ENCODE measurements around the gene PLEKHO2. TPM values are rescaled to one million over a fixed set of nuclear protein-coding genes. Genes with fewer than 3 reads are reported as not detected.

PLEKHO2 gene, protein sequence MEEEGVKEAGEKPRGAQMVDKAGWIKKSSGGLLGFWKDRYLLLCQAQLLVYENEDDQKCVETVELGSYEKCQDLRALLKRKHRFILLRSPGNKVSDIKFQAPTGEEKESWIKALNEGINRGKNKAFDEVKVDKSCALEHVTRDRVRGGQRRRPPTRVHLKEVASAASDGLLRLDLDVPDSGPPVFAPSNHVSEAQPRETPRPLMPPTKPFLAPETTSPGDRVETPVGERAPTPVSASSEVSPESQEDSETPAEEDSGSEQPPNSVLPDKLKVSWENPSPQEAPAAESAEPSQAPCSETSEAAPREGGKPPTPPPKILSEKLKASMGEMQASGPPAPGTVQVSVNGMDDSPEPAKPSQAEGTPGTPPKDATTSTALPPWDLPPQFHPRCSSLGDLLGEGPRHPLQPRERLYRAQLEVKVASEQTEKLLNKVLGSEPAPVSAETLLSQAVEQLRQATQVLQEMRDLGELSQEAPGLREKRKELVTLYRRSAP
- 5.1 to 6.1 TPM (median 5.9 TPM) in 5 replicates for total RNA-seq (2022; extraction: Qiagen RNA extraction; ENCODE audit: low read depth)

DNA sequence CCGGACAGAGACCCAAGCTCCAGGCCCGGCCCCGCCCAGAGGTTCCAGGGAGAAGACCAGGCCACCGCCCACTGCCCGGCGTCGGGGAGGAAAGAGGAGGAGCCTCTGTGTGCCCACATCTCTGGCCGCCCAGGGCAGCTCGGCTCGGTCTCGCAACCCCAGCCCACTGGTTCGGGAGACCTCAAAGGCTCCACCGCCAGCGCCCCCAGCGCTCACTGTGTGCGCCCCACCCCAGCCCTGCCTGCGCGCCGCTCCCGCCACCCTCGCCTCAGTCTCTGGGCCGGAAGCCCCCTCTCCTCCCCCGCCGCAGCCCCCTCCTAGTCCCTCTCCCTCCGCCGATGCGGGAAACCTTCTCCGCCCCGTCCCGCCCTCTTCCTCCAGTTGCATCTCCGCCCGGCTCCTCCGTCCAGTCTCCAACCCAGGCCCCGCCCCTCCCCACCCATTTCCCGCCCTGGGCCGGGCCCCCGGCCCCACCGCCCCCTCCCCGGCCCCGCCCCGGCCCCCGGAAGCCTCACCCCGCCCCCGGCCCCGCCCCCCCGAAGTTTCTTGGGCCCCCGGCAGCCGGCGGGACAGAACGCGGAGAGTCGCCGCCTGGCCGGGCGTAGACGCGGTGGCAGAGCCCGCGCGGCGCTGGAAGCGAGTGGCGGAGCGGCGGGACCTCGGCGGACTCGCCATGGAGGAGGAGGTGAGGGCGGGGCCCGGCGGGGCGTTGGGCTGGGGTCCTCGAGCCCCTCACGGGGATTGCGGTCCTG is at the start of gene PLEKHO2:
PLEKHO2 (plus strand) TSS at position 572 of the 752 bp plus-strand sequence; CDS start at position 674, 102 bp downstream.

DNA sequence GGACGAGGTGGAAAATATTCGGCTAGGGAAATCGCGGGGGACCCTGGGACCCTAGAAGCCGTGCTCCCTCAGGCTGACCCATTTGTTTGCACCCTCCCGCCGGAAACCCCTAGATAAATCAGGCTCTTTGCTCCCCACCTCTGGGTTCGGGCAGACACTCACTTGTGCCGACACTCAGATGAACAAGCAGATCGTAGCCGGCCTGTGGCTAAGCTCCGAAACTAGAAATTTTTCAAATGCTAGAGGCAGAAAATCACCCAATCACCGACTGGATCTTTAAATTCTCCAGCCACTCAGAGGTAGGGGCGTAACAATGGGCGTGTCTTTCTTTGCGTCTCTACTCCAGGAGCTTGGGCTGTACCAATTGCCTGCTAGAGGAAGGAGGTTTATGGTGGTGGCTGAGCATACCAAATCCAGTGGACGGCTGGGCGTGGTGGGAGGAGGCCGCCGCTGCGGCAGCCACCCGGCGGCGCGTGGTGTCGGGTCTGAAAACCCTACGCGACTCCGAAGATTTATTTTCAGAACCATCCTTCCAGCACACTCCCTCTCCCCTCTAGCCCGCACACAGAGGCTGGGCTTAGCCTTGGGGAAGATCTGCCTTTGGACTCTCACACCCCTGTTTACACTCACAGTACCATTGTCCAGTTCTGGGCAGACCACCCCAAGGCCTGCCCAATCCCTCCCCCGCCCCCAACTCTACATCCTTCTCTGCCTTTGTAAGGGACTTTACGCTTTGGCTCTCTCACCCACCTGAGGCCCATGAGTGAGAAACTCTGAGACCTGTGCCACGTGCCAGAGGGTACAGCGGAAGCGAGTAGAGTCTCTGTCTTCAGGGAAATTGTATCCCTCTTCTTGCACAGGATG is 16.1 kb upstream of the PLEKHO2 start, which contains the start of gene PIF1:
PIF1 (minus strand) TSS at position 217 of the 864 bp plus-strand sequence. CDS start 1,312 bp downstream, outside the sequence.

DNA sequence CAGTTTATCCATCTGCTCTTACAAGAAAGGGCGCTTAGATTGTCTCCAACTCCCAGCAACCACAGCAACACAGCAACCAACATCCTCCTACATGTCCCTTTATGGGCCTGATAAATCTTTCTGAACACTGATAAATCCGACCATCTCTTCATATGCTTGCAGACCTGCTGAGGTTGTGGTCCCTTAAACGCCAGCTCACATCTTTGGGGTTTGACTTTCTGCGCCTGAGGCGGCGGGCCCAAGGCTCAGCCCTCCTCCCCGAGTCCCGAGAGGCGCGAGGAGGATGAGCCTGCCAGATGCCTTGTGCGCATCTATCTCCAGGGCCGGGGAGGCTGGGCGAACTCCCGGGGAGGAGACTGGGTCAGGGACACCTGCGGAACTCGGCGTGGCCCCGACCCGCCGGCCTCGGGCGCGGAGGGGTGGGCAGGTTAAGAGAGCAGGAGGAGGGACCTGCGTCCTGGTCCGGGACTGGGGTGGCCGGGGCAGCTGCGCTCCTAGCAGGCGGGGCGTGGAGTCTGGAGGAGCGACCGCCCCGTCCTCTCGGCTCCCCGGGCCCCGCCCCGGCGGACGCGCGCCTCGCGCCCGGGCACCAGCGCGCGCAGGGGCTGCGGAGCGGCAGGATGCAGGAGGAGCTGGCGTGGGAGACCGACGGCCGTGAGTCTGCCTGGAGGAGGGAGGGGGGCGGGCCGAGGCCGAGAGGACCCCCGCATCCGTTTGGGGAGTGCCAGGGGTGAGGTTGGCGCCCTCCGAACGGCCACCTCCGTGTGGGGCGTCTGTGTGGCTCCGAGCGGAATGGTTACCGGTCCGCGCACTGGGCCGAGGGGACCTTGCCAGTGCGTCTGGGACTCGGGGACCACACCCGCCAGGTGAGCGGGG is 69.8 kb downstream of the PLEKHO2 start, which contains the start of gene ANKDD1A:
ANKDD1A (plus strand) TSS at position 592 of the 876 bp plus-strand sequence; CDS start at position 621, 29 bp downstream.

Other genes starting within 250 kb of the PLEKHO2 start
- gene RBPMS2, start 66.3 kb upstream of the PLEKHO2 start, total RNA-seq (2022; extraction: Qiagen RNA extraction; ENCODE audit: low read depth) = 5.9 to 10.1 TPM (median 8.5 TPM) in 5 replicates
- gene PIF1, start 16.3 kb upstream of the PLEKHO2 start, total RNA-seq (2022; extraction: Qiagen RNA extraction; ENCODE audit: low read depth) = 11.6 to 25.2 TPM (median 19.5 TPM) in 5 replicates
- gene ANKDD1A, start 70.0 kb downstream of the PLEKHO2 start, total RNA-seq (2022; extraction: Qiagen RNA extraction; ENCODE audit: low read depth) = 1.4 to 2.0 TPM (median 1.7 TPM) in 5 replicates
- 114 to 131 TPM (median 120 TPM) in 5 replicates for gene SPG21, start 148.0 kb downstream of the PLEKHO2 start, total RNA-seq (2022; extraction: Qiagen RNA extraction; ENCODE audit: low read depth)
- gene MTFMT, start 187.7 kb downstream of the PLEKHO2 start, total RNA-seq (2022; extraction: Qiagen RNA extraction; ENCODE audit: low read depth) = 22.3 to 33.7 TPM (median 26.3 TPM) in 5 replicates
- gene SLC51B, start 203.5 kb downstream of the PLEKHO2 start, total RNA-seq (2022; extraction: Qiagen RNA extraction; ENCODE audit: low read depth) = 13.1 to 18.9 TPM (median 15.7 TPM) in 5 replicates
- gene RASL12, start 226.1 kb downstream of the PLEKHO2 start, total RNA-seq (2022; extraction: Qiagen RNA extraction; ENCODE audit: low read depth) = 0.08 to 0.19 TPM (median 0.15 TPM) in 5 replicates
- gene KBTBD13, start 234.8 kb downstream of the PLEKHO2 start, total RNA-seq (2022; extraction: Qiagen RNA extraction; ENCODE audit: low read depth) = not detected in 5 replicates

Data from A549 treated with ZK216348 at 1 μM for 4 hours (cell line).